22Rv1 (cell line): Measurements from ENCODE around the gene SREBF1.

ENCODE experiments used
- CTCF ChIP-seq: fragments of 450-650 bp; IDR thresholded peaks from 2 replicates; pipeline ENCODE4 v1.5.1; 2017; ENCODE audit warnings: mild to moderate bottlenecking
- ZFX ChIP-seq: fragments of 450-650 bp; IDR thresholded peaks from 2 replicates; pipeline ENCODE4 v1.6.1; 2017; ENCODE audit warnings: antibody characterized with exemption, borderline replicate concordance

GRCh38 chr17:17844079-17844478 is 7.3 kb upstream of the SREBF1 start:
- TF ChIP-seq CTCF (no peak), ZFX (no peak)
